A549 (cell line): ENCODE measurements around the gene BCAS3.

Experiments used
- MAZ ChIP-seq: fragments of 150-350 bp; IDR thresholded peaks from 2 replicates; pipeline ENCODE4 v1.6.1; 2014; ENCODE audit warnings: antibody characterized with exemption, low read depth, low read length, borderline replicate concordance
- MYC ChIP-seq: IDR thresholded peaks from 2 replicates; pipeline ENCODE4 v1.6.1; 2012; ENCODE audit warnings: mild to moderate bottlenecking, inconsistent platforms, low read length, improper control_type of control experiment, borderline replicate concordance
- TF ChIP-seq, protein P1 (sequence below): fragments of >200 bp; sonication (Bioruptor Twin); formaldehyde crosslinking; IDR thresholded peaks from 3 replicates; pipeline ENCODE4 v1.5.1; 2016

- no peak for TF ChIP-seq MAZ
- TF ChIP-seq, protein P1, sequence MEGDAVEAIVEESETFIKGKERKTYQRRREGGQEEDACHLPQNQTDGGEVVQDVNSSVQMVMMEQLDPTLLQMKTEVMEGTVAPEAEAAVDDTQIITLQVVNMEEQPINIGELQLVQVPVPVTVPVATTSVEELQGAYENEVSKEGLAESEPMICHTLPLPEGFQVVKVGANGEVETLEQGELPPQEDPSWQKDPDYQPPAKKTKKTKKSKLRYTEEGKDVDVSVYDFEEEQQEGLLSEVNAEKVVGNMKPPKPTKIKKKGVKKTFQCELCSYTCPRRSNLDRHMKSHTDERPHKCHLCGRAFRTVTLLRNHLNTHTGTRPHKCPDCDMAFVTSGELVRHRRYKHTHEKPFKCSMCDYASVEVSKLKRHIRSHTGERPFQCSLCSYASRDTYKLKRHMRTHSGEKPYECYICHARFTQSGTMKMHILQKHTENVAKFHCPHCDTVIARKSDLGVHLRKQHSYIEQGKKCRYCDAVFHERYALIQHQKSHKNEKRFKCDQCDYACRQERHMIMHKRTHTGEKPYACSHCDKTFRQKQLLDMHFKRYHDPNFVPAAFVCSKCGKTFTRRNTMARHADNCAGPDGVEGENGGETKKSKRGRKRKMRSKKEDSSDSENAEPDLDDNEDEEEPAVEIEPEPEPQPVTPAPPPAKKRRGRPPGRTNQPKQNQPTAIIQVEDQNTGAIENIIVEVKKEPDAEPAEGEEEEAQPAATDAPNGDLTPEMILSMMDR: no peak
- no peak for TF ChIP-seq MYC
These were observed 395.0 kb downstream of the BCAS3 start for GRCh38 chr17:61072648-61073047.
